ENCODE data around the gene TMEM52. TPM values are rescaled to one million over a fixed set of nuclear protein-coding genes. Genes with fewer than 3 reads are reported as not detected.
A peak's percentile ranks its signal among the peaks of the same experiment; 100 is the strongest.

Gene TMEM52
- total and polyA plus RNA-seq, 2 of the 13 experiments (the other 11 are each of a cell fraction or from before 2014, with no cell fraction given) = 13.2 to 18.7 TPM

DNA sequence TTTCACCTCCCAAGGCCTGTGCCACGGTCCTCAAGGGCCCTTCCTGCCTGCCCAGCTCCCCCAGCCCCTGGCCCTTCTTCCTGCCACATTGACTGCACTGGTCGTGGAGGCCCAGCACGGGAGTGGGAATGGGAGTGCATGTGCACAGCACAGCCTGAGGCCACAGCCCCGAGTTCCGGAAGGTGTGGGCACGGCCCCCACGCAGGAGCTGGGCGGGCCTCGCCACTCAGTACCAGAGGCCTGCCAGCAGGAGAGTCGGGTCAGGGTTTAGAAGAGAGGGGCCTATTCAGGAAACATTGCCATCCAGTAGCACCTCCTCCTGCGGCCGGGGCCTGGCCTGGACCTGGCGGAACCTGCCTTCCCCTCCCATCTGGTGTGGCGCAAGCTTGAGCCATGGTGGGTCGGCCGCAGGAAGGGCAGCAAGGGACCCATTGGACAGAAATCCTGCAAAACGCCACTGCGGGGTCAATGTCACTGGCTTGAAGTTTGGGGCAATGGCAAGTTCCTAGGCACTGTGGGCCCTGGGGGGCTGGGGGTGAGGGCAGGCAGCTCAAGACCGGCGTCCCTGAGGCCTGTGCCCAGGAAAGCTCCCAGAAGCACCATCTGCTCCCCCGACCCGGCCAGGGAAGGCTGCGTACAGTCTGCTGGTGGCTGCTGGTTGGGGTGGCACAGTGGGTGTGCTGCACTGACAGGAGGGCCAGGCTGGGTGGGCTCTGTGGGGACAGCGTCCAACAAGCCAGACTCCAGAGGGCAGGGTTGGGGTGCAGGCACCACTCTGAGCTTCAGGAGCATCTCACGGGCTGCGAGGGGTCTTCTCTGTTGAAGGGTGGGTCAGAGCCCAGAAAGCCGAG is 1.8 kb upstream of the TMEM52 start (continued):
- peak; percentile 72 for TF ChIP-seq ZNF407 (CRISPR knock-in tag; IDR thresholded peaks at IDR 0.05; ENCODE audit: not compliant biosample characterization)
- no peak for TF ChIP-seq CREB1 (IDR thresholded peaks at IDR 0.05)
- TF ChIP-seq CREB1 (CRISPR knock-in tag; IDR thresholded peaks at IDR 0.05) = no peak
- TF ChIP-seq MYC (CRISPR knock-in tag; IDR thresholded peaks at IDR 0.05; ENCODE audit: borderline replicate concordance) = peak; percentile 61
- TF ChIP-seq ADNP (CRISPR knock-in tag; IDR thresholded peaks at IDR 0.05) = no peak
- TF ChIP-seq ZNF605 (CRISPR knock-in tag; IDR thresholded peaks at IDR 0.05) = peak; percentile 86
- TF ChIP-seq, protein P1, sequence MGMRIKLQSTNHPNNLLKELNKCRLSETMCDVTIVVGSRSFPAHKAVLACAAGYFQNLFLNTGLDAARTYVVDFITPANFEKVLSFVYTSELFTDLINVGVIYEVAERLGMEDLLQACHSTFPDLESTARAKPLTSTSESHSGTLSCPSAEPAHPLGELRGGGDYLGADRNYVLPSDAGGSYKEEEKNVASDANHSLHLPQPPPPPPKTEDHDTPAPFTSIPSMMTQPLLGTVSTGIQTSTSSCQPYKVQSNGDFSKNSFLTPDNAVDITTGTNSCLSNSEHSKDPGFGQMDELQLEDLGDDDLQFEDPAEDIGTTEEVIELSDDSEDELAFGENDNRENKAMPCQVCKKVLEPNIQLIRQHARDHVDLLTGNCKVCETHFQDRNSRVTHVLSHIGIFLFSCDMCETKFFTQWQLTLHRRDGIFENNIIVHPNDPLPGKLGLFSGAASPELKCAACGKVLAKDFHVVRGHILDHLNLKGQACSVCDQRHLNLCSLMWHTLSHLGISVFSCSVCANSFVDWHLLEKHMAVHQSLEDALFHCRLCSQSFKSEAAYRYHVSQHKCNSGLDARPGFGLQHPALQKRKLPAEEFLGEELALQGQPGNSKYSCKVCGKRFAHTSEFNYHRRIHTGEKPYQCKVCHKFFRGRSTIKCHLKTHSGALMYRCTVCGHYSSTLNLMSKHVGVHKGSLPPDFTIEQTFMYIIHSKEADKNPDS (CRISPR knock-in tag; IDR thresholded peaks at IDR 0.05) = no peak
- no peak for TF ChIP-seq SRSF9 (IDR thresholded peaks at IDR 0.05; ENCODE audit: borderline replicate concordance, insufficient read depth, low read depth, low read length, poor library complexity, severe bottlenecking)
- TF ChIP-seq TOE1 (CRISPR knock-in tag; IDR thresholded peaks at IDR 0.05) = no peak
- no peak for TF ChIP-seq GLMP (CRISPR knock-in tag; IDR thresholded peaks at IDR 0.05; ENCODE audit: borderline replicate concordance)
- TF ChIP-seq ZBTB1 (CRISPR knock-in tag; IDR thresholded peaks at IDR 0.05; ENCODE audit: borderline replicate concordance) = no peak
- no peak for TF ChIP-seq NR2F1 (CRISPR knock-in tag; IDR thresholded peaks at IDR 0.05)
- no peak for TF ChIP-seq CHD2 (IDR thresholded peaks at IDR 0.05; ENCODE audit: low read depth, low read length)
- TF ChIP-seq SNAPC2 (CRISPR knock-in tag; IDR thresholded peaks at IDR 0.05) = peak; percentile 6; the same call in 1 of the 2 replicates
- TF ChIP-seq, protein P2, sequence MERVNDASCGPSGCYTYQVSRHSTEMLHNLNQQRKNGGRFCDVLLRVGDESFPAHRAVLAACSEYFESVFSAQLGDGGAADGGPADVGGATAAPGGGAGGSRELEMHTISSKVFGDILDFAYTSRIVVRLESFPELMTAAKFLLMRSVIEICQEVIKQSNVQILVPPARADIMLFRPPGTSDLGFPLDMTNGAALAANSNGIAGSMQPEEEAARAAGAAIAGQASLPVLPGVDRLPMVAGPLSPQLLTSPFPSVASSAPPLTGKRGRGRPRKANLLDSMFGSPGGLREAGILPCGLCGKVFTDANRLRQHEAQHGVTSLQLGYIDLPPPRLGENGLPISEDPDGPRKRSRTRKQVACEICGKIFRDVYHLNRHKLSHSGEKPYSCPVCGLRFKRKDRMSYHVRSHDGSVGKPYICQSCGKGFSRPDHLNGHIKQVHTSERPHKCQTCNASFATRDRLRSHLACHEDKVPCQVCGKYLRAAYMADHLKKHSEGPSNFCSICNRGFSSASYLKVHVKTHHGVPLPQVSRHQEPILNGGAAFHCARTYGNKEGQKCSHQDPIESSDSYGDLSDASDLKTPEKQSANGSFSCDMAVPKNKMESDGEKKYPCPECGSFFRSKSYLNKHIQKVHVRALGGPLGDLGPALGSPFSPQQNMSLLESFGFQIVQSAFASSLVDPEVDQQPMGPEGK (CRISPR knock-in tag; IDR thresholded peaks at IDR 0.05) = peak; percentile 60
